HG02973 (cell line): ENCODE measurements around the gene FOXD4L6.
"Not testable (repeated sequence)": the region's sequence is repeated elsewhere in the genome, so short reads cannot be mapped to it uniquely, and the experiment has no call there.

Experiments
- ATAC-seq: cut with Tn5 transposase; IDR thresholded peaks from one replicate; pipeline ENCODE4 v1.9.1; 2021; ENCODE audit warnings: moderate library complexity; ENCODE audit not compliant: unreplicated experiment

The FOXD4L6 gene

GRCh38 chr9:41128581-41128980 is at the start of gene FOXD4L6:
Gene FOXD4L6, minus strand, starts transcription at chr9:41128681. Its CDS starts 298 bp downstream, at chr9:41128383.
- not testable (repeated sequence) for ATAC-seq

- not testable (repeated sequence) for ATAC-seq
Measured at GRCh38 chr9:41174994-41175393, 46.5 kb upstream of the FOXD4L6 start.

GRCh38 chr9:41150116-41150515 is 21.6 kb upstream of the FOXD4L6 start:
- not testable (repeated sequence) for ATAC-seq

DNA sequence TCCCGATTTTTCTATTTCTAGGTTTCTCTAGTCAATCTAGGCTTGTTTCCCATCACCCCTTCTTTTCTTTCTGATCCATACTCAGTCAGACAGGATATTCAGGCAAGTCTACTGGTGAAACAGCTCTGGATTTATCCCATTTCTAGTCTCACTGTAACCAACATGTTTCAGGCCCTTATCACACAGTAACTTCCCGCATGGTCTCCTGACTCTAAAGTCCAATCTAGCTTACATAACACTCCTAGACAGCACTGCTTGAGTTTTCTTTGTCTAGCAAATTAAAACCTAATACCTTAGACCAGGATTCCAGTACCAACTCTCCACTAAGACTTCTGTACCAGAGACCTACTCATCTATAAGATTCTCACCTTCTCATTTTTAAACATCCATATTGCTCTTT is 13.4 kb upstream of the FOXD4L6 start:
- ATAC-seq, result not testable (repeated sequence)

- not testable (repeated sequence) for ATAC-seq
Measured at GRCh38 chr9:41126746-41127446, 1.6 kb downstream of the FOXD4L6 start.

DNA sequence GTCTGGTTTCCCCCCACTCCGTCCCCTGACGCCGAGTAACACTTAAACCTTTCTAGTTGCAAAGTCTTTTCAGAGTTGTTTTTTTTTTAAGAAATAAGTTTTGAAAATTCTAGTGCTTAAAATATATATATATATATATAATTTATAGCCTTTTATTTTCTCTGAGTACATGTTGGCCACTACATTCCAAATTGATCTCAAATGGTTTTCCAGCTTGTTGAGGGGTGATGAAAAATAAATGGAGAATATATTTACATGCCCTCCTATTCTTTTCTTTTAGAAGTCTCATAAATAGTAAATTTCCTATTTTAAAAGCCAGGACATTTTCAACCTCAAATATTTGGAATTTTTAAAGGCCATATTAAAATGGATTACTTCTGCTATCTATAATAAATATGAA is 2.5 kb downstream of the FOXD4L6 start:
- not testable (repeated sequence) for ATAC-seq

DNA sequence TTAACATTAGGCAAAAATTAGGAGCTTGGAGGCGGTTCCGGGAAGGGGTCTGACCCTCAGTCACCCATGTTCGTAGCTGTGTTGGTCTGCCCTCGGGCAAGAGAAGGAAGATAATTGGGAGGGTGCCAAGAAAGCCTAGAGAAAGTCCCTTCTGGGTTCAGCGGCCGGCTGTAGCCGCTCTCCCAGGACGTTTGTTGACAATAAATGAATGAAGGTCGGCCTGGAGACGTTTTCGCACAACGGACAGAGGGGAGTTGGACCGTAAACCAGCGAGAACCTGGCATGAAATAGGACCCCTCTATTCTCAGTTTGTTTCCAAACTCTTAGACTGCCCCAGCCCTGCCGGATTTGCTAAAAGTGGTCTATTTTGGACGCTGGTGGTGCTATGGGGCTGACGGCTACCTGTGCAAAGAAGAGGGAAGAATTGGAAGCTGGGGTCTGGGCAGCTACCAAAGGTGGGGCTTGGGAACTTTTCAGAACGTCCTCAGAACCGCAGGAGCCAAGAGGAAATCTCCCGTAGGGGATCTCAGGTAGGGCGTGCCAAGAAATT is 3.3 kb downstream of the FOXD4L6 start:
- ATAC-seq, result not testable (repeated sequence)

DNA sequence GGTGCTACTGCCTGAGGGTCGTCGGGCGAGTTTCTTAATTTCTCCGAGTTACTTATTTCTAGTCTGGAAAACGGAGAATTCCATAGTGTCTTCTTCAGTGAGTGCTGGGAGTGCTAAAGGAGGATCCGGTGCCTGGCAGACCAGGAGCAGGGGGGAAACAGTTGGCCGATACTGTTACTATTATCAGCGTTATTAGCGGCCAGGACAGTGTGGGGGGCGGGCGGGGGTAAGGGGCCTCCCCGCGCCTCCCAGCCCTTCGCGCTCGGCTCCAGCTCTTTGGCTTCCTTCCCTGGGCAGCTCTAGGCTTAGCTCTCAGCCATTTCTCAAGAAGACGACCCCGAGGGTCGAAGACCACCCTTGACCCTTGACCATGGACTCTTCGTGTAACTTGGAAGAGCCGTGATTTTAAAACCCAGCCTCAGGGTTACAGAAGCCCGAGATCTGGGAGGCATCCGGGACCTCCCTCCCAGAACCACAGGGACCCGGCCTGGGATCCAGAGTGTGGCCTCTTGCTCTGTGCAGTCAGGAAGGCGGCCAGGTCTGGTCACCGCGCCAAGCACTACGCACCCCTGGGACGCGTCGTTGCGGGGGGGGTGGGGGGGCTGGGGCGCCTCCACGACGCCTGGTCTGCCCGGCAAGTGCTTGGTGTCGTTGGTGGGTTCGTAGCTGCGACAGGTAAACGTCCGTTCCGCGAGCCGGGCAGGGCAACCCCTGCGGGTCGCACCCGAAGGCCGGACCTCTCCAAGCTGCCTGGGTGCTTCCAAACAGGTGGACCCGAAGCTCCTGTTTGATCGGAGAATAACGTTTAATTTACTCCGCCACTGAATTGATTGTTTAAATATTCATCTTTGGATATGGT is 4.0 kb downstream of the FOXD4L6 start:
- not testable (repeated sequence) for ATAC-seq

- not testable (repeated sequence) for ATAC-seq
Measured at GRCh38 chr9:41123812-41124211, 4.7 kb downstream of the FOXD4L6 start.

DNA sequence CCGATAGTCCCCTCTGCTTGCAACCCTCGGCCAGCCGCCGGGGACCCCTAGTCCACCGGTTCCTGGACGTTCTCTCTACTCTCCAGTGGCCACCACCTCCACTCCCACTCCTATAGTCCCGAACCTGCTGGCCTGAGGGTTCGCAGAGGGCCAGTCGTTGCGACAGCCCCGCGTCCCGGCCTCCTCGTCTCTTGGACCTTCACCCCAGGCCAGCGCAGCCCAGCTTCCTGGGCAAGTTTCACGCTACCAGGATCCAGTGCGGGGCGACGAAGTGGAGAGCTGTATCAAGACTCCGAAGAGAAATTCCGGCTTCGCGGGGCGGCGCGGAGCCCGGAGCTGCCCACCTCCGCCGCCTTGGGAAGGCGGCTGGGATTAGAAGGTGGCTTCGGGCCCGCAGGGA is 5.1 kb downstream of the FOXD4L6 start:
- not testable (repeated sequence) for ATAC-seq

- not testable (repeated sequence) for ATAC-seq
Measured at GRCh38 chr9:41120696-41121095, 7.8 kb downstream of the FOXD4L6 start.

DNA sequence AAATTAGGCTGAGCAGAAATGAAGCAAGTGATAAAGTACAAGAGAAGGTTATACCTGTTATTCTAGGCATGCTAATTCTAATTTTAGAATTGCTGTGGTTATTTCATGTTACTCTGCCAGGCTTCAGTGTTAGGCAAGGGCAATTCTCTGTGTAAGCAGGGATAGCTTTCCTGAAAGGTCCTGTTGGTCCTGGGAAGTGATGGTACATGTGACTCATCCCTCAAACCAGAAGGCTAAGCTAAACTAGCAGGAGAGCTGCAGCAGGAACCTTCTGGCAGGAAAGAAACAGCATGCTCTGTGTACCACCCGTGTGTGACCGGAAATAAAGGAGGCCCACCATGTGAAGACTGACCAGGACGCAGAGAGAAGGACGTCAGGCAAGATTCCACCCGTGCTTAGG is 8.8 kb downstream of the FOXD4L6 start:
- ATAC-seq, result not testable (repeated sequence)

DNA sequence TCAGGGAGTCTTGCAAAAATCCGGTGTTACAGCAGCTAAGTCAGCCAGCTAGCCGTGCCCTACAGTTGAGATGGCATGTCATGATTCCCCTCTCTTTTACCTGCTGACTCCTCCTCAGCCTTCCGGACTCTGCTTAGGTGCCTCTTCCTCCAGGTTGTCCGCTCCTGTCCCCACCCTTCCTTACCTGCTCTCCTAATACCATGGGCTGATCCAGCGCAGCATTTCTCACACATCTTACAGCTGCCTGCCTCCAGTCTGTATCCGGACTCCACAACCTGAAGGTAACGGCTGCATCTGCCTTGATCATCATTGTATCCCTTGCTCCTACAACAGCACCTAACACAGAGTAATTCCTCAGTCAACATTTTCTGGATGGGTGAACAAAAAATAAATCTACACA is 9.2 kb downstream of the FOXD4L6 start:
- not testable (repeated sequence) for ATAC-seq

DNA sequence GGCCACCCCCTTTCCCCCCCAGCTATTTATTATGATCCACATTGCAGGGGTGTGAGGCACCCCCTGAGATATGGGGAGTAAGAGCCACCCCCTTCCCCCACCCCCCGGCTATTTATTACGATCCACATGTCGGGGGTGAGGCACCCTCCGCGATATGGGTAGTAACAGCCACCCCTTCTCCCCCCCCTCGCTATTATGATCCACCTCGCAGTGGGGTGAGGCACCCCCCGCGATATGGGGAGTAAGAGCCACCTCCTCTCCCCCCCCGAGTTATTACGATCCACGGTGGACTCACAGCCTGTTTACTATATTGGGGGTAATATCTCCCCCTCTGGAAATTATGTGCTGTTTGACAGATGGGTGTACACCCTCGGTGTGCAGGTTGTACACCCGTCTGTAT is 15.1 kb downstream of the FOXD4L6 start:
- ATAC-seq, result not testable (repeated sequence)

- ATAC-seq, result not testable (repeated sequence)
Measured at GRCh38 chr9:41111414-41111813, 17.1 kb downstream of the FOXD4L6 start.

DNA sequence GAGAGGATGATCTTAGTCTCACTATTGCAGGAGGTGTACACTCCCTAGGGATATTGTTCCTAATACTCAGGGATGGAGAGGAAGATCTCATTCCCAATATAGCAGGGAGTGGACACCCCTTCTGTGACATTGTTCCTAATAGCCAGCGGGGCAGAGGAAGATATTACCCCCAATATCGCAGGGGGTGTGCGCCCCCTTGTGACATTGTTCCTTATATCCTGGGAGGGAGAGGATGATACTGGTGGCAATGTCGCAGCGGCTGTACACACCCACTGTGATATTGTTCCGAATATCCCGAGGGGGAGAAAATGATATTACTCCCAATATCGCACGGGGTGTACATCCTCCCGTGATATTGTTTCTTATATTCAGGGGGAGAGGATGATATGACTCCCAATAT is 17.6 kb downstream of the FOXD4L6 start:
- ATAC-seq, result not testable (repeated sequence)

DNA sequence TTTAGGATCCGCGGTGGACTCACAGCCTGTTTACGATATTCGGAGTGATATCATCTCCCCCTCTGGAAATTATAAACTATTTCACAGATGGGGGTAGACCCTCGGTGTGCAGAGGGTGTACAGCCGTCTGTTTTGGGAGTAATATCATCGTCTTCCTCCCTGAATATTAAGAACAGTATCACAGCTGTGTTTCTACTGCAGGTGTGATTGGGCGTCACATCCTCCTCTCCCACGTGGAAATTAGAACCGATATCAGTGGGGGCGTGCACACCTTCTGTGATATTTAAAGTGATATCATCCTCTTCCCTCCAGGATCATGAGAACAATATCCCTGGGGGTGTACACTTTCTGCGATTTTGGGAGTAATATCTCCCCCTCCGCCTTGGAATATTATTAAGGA is 19.2 kb downstream of the FOXD4L6 start:
- ATAC-seq, result not testable (repeated sequence)

DNA sequence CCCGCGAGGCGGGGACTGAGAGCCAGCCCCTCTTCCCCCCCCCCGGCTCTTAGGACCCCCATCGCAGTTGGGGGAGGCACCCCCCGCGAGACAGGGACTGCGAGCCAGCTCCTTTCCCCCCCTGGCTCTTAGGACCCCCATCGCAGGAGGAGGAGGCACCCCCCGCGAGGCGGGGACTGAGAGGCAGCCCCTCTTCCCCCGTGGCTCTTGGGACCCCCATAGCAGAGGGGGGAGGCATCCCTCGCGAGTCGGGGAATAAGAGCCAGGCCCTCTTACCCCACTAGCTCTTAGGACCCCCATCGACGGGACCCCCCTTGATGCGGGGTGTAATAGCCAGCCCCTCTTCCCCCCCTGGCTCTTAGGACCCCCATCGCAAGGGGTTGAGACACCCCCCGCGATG is 19.7 kb downstream of the FOXD4L6 start:
- ATAC-seq, result not testable (repeated sequence)

DNA sequence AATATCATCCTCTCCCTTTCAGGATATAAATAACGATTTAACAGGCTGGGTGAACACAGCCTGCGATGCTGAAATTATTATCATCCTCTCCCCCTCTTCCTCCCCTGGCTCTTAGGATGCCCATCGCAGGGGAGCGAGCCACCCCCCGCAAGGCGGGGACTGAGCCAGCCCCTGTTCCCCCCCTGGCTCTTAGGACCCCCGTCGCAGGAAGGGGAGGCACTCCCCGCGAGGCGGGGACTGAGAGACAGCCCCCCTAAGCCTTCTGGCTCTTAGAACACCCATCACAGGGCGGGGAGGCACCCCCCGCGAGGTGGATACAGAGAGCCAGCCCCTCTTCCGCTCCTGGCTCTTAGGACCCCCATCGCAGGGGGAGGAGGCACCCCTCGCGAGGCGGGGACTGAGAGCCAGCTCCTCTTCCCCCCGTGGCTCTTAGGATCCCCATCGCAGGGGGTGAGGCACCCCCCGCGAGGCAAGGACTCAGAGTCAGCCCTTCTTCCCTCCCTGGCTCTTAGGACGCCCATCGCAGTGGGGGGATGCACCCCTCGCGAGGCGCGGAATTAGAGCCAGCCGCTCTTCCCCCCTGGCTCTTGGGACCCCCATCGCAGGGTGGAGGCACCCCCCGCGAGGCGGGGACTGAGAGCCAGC is 21.9 kb downstream of the FOXD4L6 start:
- not testable (repeated sequence) for ATAC-seq

GRCh38 chr9:41105557-41106253 is 22.8 kb downstream of the FOXD4L6 start:
- not testable (repeated sequence) for ATAC-seq
